GM18861 (cell line): ENCODE results near the gene ICA1.

Experiments used
- ATAC-seq: cut with Tn5 transposase; IDR thresholded peaks from one replicate; pipeline ENCODE4 v1.9.1; 2021; ENCODE audit not compliant: unreplicated experiment

ICA1 gene

GRCh38 chr7:8161364-8161828, 100.6 kb downstream of the ICA1 start:
- no peak for ATAC-seq

DNA sequence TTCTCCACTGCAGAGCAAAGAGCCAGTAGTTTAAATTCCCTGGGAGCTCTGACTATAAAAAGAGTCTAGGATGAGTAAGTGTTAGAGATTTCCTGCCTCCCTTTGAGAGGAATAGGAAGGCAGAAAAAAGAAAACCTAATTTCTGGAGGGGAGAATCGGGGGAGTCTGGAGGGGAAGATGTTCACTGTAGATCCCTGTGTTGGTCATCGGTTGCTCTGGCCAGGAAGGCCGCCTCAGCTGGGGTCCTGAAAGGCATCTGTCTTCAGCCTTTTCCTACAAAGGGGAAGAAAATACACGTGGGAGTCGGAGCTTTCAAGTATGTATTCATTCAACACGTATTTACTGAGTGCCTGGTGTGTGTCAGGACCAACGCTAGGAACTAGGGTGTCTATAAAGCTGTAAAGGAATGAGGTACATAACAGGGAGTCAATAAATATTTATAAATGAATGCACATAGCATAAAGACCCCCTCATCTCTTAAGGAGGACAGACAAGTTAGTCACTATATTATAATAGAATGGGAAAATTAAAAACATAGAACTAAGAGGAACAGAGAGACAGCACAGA, 101.1 kb downstream of the ICA1 start:
- ATAC-seq: no peak

GRCh38 chr7:8160250-8160649, 101.7 kb downstream of the ICA1 start:
- ATAC-seq: no peak

GRCh38 chr7:8159595-8159994, 102.4 kb downstream of the ICA1 start:
- no peak for ATAC-seq

GRCh38 chr7:8157296-8157695, 104.7 kb downstream of the ICA1 start:
- ATAC-seq: no peak

DNA sequence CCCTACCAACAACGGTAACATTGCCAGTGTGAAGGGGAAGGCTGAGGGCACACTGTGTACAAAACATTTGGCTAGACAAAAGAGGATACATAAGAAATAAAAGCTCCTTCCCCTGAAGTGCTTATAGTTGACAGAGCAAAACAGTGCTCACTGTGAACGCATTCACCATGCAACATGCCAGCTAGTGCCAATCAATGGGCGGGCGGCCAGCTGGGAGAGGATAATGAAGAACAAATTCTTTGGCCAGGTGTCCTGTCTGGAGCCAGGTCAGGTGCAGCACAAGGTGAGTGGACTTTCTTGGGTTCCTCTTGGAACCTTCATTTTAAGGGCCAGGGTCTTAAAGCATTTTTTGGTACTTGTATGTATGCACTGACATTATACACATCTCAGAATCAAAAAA, 106.1 kb downstream of the ICA1 start:
- no peak for ATAC-seq

GRCh38 chr7:8154272-8154671, 107.7 kb downstream of the ICA1 start:
- ATAC-seq: no peak

GRCh38 chr7:8152489-8153192, 109.3 kb downstream of the ICA1 start:
- no peak for ATAC-seq

DNA sequence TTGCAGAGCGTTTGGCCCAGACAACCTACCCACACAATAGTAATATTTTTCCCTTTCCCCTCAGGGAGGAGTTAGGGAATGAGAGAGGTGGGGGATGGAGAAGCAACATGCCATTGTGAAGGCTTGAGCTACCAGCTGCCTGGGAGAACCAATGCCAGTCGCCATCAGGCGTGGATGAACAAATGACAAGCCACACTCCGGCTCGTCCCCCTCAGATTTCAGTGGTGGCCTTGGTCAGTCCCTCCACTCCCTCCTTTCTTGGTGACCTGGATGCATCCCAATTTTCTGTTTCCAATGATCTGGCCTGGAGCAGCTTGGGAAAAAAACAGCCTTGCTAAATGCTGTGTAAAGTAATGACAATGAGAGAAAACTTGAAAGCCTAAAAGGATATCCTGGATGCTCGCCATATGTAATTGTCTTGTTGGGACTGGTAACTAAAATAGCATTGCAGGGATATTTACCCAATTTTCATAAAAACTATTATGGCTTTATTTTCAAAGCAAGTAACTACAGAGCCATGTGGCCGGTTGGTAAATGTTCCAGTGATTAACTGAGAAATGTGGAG, 110.7 kb downstream of the ICA1 start:
- no peak for ATAC-seq

DNA sequence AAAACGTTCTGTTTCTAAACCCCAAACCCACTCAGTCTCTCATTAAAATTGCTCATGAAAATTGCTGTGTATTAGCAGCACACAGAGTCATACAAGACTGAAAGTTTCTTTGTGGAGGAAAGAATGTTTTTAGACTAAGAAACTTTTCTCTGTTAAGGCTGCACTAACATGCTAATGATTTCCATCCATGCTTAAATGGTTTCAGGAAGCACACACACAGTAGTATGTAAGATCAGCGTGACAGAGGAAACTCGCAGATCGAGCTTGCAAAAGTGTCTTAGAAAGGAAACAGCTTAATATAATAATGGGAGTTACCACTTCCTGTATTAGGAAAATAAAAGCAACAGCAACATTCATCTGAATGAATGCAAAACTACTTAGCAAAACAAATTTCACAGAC, 112.7 kb downstream of the ICA1 start:
- peak; percentile 74 for ATAC-seq

DNA sequence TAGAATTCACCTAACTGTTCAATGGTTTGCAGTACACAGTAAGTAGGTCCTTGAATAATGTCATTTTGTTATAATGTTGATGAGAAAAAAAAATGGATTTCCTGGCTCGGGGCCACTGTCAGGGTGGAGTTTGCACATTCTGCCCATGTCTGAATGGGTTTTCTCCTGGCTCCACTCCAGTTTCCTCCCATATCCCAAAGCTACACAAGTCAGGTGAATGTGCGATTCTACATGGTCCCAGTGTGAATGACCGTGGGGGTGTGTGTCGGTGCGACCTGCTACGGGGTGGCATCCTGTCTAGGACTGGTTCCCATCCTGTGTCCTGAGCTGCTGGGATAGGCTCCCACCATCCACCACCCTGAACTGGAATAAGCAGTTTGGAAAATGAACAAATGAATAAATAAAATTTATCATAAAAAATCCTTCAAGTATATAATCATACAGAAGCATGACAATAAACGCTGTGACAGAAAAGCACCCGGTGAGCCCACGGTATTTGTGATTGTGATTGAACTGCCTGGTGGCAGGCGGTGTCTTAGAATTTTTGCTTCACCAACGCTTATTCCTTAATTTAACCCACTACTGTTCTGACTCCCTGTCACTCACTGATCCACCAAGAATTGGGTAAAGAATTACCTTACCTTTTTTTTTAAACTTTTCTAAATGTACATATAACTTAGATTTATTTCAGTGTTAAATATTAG, 114.1 kb downstream of the ICA1 start:
- ATAC-seq: no peak

DNA sequence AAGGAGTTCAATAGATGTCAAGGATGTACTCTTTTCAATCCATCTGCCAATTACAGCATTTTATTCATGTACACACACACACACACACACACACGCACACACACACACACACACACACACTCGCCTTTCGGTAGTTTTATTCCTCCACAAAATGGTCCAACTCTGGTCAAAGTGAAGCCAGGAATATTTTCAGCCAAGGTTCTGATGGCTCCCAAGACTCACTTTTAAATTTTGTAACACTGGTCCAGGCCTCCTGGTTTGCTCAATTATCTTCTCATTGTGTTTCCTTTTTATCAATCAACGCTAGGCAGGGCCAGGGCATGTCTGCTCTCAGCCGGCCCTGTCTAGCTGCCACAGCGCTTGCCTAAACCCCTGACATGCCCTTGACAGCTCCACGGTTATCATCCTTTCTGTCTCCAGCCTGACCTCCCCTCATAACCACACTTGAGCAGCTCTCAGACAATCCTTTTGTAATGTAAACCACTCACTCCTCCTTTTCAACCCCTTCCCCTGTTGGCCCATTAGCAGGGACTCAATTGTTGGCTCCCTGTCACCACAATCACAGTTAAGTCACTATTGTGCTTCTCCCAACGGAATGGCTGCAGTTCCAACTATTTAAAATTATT, 115.1 kb downstream of the ICA1 start:
- no peak for ATAC-seq

DNA sequence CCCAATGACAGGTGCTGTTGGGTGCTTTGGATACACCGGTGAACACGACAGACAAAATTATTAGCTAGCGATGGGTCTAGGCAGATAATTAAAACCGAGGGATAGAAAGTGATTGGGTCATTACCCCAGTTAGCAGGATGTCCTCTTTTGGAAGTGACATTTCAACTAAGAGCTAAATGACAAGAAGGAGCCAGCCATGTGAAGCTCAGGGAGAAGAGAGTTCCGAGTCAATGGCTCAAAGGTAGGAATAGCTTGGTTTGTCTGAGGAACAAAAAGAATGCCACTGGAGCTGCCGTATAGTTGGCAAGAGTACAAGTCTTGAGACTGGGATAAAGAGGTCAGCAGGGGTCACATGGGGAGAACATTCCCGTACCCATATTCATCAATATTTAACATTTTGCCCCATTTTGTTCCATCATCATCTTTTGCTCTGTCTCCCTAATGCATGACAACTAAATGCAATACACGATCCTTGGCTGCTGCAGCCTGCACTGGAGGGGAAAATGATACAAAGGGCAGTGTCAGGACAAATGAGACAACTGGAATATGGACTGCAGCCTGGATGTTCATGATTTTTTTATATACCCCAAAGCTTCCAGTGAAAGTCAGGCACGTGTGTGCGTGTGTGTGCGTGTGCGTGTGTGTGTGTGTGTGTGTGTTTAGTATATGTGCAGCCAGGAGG, 115.7 kb downstream of the ICA1 start:
- ATAC-seq: no peak

- no peak for ATAC-seq
These were observed 117.1 kb downstream of the ICA1 start for GRCh38 chr7:8144856-8145255.

GRCh38 chr7:8143151-8143874, 118.7 kb downstream of the ICA1 start:
- no peak for ATAC-seq

- no peak for ATAC-seq
These were observed 119.5 kb downstream of the ICA1 start for GRCh38 chr7:8142477-8142876.

GRCh38 chr7:8141070-8141469, 120.9 kb downstream of the ICA1 start:
- ATAC-seq: no peak

DNA sequence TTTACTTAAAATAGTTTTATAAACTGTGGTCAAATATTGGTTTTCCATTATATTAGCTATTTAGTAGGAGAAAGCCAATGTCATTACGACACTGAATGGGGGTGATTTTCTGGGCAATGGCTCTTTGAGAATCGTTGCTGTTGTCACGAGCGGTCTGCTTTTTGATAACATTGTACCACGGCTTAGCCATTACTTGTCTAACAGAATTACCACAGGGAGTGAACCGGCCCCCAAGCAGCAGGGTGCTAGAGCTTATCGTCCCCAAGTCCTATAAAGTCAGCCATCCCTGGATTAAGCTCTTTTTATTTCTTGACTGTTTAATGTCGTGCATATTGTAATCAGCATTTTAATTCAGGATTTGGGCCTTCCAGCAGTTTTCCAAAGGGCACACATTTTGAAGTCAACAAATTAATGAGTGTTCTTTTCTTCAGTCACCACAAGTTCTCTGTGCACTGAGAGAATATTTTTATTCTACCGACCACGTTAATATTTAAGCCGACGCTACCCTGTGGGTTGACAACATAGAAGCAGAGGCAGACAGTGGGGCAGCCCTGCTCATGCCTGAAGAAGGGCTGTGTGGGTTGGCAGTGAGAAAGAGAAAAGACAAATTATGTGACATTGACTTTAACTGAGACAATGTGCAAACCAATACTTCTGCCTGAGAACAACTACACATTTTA, 125.8 kb downstream of the ICA1 start:
- ATAC-seq: no peak

- ATAC-seq: no peak
These were observed 126.5 kb downstream of the ICA1 start for GRCh38 chr7:8135417-8135816.
